Activated CD8-positive, alpha-beta memory T cell treated with anti-CD3 and anti-CD28 coated beads for 36 hours (primary cell): ENCODE data around the gene RPL10A. TPM values are rescaled to one million over a fixed set of nuclear protein-coding genes. Genes with fewer than 3 reads are reported as not detected.

ENCODE experiments used
- CTCF ChIA-PET: fragments of 350-600 bp; sonication (Branson Sonifier 250); formaldehyde crosslinking; loops from one replicate; lab custom pipeline; 2021; ENCODE audit warnings: antibody characterized with exemption; lab: Charles Lee
- POLR2A ChIA-PET: fragments of 350-600 bp; sonication (Branson Sonifier 250); formaldehyde crosslinking; loops from one replicate; lab custom pipeline; 2021; ENCODE audit warnings: antibody characterized with exemption; lab: Charles Lee
- total RNA-seq, 2 experiments: library from RNA; stranded (reverse); gene quantifications; one replicate each; pipeline ENCODE4 v1.2.3, GENCODE V29; 2021

The RPL10A gene
- total RNA-seq, 2 experiments from 2014 or later, result 1,836 to 1,849 TPM

- CTCF ChIA-PET, result interaction anchor here (0.6 kb wide), 1 partner anchor 113 kb away, joined by 3 read pairs; no protein-coding TSS in a partner anchor
- POLR2A ChIA-PET, result interaction anchor here (0.7 kb wide), 1 partner anchor 32 kb away, joined by 7 read pairs; no protein-coding TSS in a partner anchor
Measured at GRCh38 chr6:35442693-35443092, 25.5 kb upstream of the RPL10A start.

GRCh38 chr6:35443341-35444030 lies 24.7 kb upstream of the RPL10A start:
- ChIA-PET POLR2A (no interaction called here), CTCF (interaction anchor here (0.6 to 1.7 kb wide), 3 partner anchors 19 to 73 kb away, joined by 4 read pairs; no protein-coding TSS in a partner anchor)

GRCh38 chr6:35445691-35446090 lies 22.5 kb upstream of the RPL10A start:
- CTCF ChIA-PET, result interaction anchor here (0.7 to 7.2 kb wide), 3 partner anchors 102 to 1675 kb away, joined by 3 to 104 read pairs (median 5); partner anchors contain the start of gene PPARD
- POLR2A ChIA-PET, result interaction anchor here (0.6 kb wide), 1 partner anchor 97 kb away, joined by 3 read pairs; no protein-coding TSS in a partner anchor

GRCh38 chr6:35448191-35448590 lies 20.0 kb upstream of the RPL10A start:
- ChIA-PET POLR2A (interaction anchor here (1.4 kb wide), 1 partner anchor 106 kb away, joined by 3 read pairs; the partner anchor contains the start of gene PPARD), CTCF (interaction anchor here (0.7 to 7.2 kb wide), 5 partner anchors 97 to 273 kb away, joined by 3 to 104 read pairs (median 5); partner anchors contain the start of genes DEF6 and PPARD)

- CTCF ChIA-PET, result interaction anchor here (0.6 to 7.2 kb wide), 21 partner anchors 10 to 466 kb away, joined by 3 to 104 read pairs (median 4); partner anchors contain the start of genes DEF6 and PPARD
- POLR2A ChIA-PET, result no interaction called here
Measured at GRCh38 chr6:35449287-35449881, 18.8 kb upstream of the RPL10A start.

GRCh38 chr6:35451354-35452182 lies 16.6 kb upstream of the RPL10A start:
- CTCF ChIA-PET, result interaction anchor here (0.8 to 7.2 kb wide), 11 partner anchors 14 to 155 kb away, joined by 3 to 104 read pairs (median 4); partner anchors contain the start of genes DEF6, PPARD and RPL10A
- POLR2A ChIA-PET, result interaction anchor here (1.0 kb wide), 1 partner anchor 17 kb away, joined by 5 read pairs; the partner anchor contains the start of gene RPL10A

GRCh38 chr6:35452183-35453090 lies 15.8 kb upstream of the RPL10A start, which contains the start of gene FANCE:
Gene FANCE, plus strand, starts transcription at chr6:35452338. Its CDS starts 208 bp downstream, at chr6:35452546.
- CTCF ChIA-PET, result interaction anchor here (1.5 to 7.2 kb wide), 5 partner anchors 15 to 155 kb away, joined by 6 to 104 read pairs (median 8); partner anchors contain the start of genes DEF6, PPARD and RPL10A
- POLR2A ChIA-PET, result interaction anchor here (0.6 to 1.0 kb wide), 3 partner anchors 16 to 796 kb away, joined by 3 to 5 read pairs (median 3); partner anchors contain the start of genes RPL10A and ZNF76

GRCh38 chr6:35453236-35453635 lies 15.0 kb upstream of the RPL10A start:
- POLR2A ChIA-PET, result interaction anchor here (1.3 to 1.8 kb wide), 2 partner anchors 12 to 15 kb away, joined by 5 to 9 read pairs; no protein-coding TSS in a partner anchor
- CTCF ChIA-PET, result interaction anchor here (0.8 to 7.2 kb wide), 4 partner anchors 15 to 155 kb away, joined by 3 to 104 read pairs (median 8); partner anchors contain the start of genes DEF6, PPARD and RPL10A

GRCh38 chr6:35454391-35455110 lies 13.7 kb upstream of the RPL10A start:
- POLR2A ChIA-PET, result interaction anchor here (1.3 to 1.8 kb wide), 2 partner anchors 11 to 13 kb away, joined by 5 to 9 read pairs; no protein-coding TSS in a partner anchor
- CTCF ChIA-PET, result interaction anchor here (1.0 to 2.5 kb wide), 2 partner anchors 13 to 86 kb away, joined by 3 to 8 read pairs; partner anchors contain the start of gene RPL10A

- POLR2A ChIA-PET, result no interaction called here
Measured at GRCh38 chr6:35457907-35458306, 10.3 kb upstream of the RPL10A start.

GRCh38 chr6:35461270-35461669 lies 6.9 kb upstream of the RPL10A start:
- ChIA-PET POLR2A (interaction anchor here (0.7 kb wide), 1 partner anchor 46 kb away, joined by 3 read pairs; no protein-coding TSS in a partner anchor), CTCF (no interaction called here)

More at GRCh38 chr6:35457907-35458306, 10.3 kb upstream of the RPL10A start:
- CTCF ChIA-PET, result interaction anchor here (0.6 to 0.9 kb wide), 2 partner anchors 136 to 1294 kb away, joined by 5 read pairs; no protein-coding TSS in a partner anchor

GRCh38 chr6:35463292-35463691 lies 4.9 kb upstream of the RPL10A start:
- ChIA-PET CTCF (interaction anchor here (1.4 kb wide), 1 partner anchor 14 kb away, joined by 6 read pairs; no protein-coding TSS in a partner anchor), POLR2A (interaction anchor here (0.6 kb wide), 1 partner anchor 194 kb away, joined by 3 read pairs; no protein-coding TSS in a partner anchor)

GRCh38 chr6:35465646-35466045 lies 2.6 kb upstream of the RPL10A start:
- ChIA-PET CTCF (interaction anchor here (1.1 to 1.3 kb wide), 3 partner anchors 15 to 123 kb away, joined by 3 to 5 read pairs (median 4); partner anchors contain the start of gene PPARD), POLR2A (interaction anchor here (1.5 kb wide), 1 partner anchor 12 kb away, joined by 5 read pairs; no protein-coding TSS in a partner anchor)

- CTCF ChIA-PET, result interaction anchor here (0.6 to 2.2 kb wide), 10 partner anchors 12 to 200 kb away, joined by 3 to 16 read pairs (median 7); partner anchors contain the start of genes DEF6 and PPARD
- POLR2A ChIA-PET, result interaction anchor here (0.7 to 1.6 kb wide), 5 partner anchors 17 to 210 kb away, joined by 3 to 6 read pairs (median 5); partner anchors contain the start of genes FANCE, PPARD and ZNF76
Measured at GRCh38 chr6:35468980-35469750, 964 bp downstream of the RPL10A start.
